ENCODE data around the gene GAS2.

Gene GAS2

DNA sequence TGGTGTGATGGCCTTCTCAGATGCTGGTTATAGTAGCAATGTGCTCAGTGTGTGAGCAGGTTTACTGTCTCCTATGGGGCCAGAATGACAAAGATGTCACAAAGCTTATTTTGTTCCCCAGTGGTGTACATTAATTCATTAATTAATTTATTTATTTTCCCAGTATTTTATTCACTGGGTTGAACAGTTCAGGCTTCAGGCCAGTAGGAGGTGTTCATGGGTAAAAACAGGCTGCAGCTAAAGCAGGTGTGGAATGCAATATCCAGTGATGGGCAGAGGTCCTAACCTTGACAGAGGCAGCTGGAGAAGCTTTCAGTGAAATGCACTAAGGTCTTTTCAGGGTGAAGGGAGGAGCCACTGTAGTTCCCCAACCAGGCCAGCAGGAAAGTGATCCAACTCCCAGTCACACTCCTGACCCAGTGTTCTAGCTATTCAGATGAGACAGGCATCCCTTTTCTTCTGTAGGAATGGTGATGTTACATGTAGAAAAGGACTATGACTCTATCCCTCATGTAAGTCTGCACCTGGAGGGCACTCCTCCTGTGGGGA, 33.0 kb upstream of the GAS2 start:
- Histone ChIP-seq H3K27ac (ENCODE audit: low read length) (peak overlapping the region; percentile 80; the same call in 1 of the 2 replicates), H3K4me1 (ENCODE audit: low read length) (peaks cover 37% of the 10 kb centered on the region), H3F3A (ENCODE audit: insufficient read depth, low read length) (peaks cover 30% of the 10 kb centered on the region), H3K4me2 (ENCODE audit: low read depth, low read length) (no peak overlapping the region), H3K9me3 (replicated peaks; ENCODE audit: insufficient read depth, low read length) (no peaks in the 10 kb centered on the region), H3K9ac (ENCODE audit: low read length) (no peak overlapping the region), H3K36me3 (replicated peaks; ENCODE audit: insufficient read depth, low read length) (no peaks in the 10 kb centered on the region), H3K79me2 (ENCODE audit: low read length) (peaks cover 38% of the 10 kb centered on the region), H2AFZ (ENCODE audit: low read length) (no peak overlapping the region), H3K4me3 (ENCODE audit: low read length) (no peak overlapping the region), H4K20me1 (ENCODE audit: insufficient read depth, low read length) (no peaks in the 10 kb centered on the region), H3K9me2 (replicated peaks; ENCODE audit: insufficient read depth, low read length) (no peaks in the 10 kb centered on the region), H3K27me3 (replicated peaks; ENCODE audit: insufficient read depth, low read length) (no peaks in the 10 kb centered on the region)
- TF ChIP-seq, protein P1, sequence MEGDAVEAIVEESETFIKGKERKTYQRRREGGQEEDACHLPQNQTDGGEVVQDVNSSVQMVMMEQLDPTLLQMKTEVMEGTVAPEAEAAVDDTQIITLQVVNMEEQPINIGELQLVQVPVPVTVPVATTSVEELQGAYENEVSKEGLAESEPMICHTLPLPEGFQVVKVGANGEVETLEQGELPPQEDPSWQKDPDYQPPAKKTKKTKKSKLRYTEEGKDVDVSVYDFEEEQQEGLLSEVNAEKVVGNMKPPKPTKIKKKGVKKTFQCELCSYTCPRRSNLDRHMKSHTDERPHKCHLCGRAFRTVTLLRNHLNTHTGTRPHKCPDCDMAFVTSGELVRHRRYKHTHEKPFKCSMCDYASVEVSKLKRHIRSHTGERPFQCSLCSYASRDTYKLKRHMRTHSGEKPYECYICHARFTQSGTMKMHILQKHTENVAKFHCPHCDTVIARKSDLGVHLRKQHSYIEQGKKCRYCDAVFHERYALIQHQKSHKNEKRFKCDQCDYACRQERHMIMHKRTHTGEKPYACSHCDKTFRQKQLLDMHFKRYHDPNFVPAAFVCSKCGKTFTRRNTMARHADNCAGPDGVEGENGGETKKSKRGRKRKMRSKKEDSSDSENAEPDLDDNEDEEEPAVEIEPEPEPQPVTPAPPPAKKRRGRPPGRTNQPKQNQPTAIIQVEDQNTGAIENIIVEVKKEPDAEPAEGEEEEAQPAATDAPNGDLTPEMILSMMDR (IDR thresholded peaks at IDR 0.05; ENCODE audit: low read length), result peak; percentile 35; the same call in 1 of the 2 replicates
- TF ChIP-seq EZH2phosphoT487 (IDR thresholded peaks at IDR 0.05; ENCODE audit: low read length) (no peak), EZH2 (optimal IDR thresholded peaks at IDR 0.05; ENCODE audit: low read depth, low read length) (no peak)
- no peak for DNase-seq

DNA sequence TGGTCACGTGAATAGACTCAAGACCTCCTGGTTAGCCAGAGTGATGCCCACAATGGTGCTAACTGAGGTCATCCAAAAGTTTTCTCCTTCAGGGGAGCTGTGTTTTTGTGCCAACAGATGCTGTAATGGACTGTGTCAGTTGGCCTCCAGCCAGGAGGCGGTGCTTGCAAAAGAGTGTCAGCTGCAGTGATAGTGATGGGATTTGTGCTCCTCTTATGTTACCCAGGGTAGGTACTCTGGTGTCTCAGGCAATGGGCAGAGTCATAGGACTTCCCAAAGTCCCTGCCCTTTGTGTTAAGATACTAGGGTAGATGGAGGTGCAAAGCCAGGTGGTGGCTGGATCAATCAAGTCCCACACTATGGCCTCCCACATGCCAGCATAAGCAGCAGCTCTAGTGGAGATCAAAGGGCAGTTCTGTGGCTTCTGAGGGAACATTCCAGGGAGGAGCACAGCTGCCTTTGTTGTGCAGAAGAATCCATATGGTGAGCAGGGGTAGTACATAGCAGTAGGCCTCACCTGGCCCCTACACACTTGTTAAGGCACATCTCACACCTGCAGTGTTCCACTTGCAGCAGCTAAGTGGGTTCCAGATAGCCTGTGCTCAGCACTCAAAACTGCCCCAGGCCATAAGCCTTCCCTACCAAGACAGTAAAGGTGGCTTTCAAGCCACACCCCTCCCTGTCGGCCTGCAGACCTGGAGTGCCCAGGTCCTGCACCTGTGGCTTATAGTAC, 31.3 kb upstream of the GAS2 start:
- TF ChIP-seq EZH2phosphoT487 (IDR thresholded peaks at IDR 0.05; ENCODE audit: low read length) (no peak), EZH2 (optimal IDR thresholded peaks at IDR 0.05; ENCODE audit: low read depth, low read length) (no peak)
- TF ChIP-seq, protein P1 (IDR thresholded peaks at IDR 0.05; ENCODE audit: low read length), result no peak
- DNase-seq, result peak; percentile 90
- H2AFZ ChIP-seq (ENCODE audit: low read length), result peak overlapping the region; percentile 22; the same call in 1 of the 2 replicates

DNA sequence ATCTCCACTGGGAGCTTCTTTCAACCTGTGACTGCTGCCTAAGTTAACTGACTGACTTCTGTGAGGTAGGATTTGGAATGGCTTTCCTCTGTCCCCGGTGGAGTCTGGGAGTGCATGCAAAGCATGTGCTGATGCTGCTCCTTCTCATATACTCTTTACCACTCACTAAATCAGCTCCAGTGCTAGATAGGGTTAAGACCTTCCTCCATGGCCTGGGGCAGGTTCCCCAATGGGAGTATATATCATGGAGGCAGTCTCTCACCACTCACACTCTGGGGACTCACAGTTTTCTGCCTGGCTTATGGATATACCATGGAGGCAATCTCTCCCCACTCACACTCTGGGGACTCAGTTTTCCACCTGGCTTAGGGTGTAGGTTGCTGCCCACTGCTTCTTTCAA, 30.7 kb upstream of the GAS2 start:
- no peaks in the 10 kb centered on the region for H3K9me3 ChIP-seq (replicated peaks; ENCODE audit: insufficient read depth, low read length)
- H3K27me3 ChIP-seq (replicated peaks; ENCODE audit: insufficient read depth, low read length), result no peaks in the 10 kb centered on the region
- no peaks in the 10 kb centered on the region for H4K20me1 ChIP-seq (ENCODE audit: insufficient read depth, low read length)
- peak overlapping the region; percentile 38; the same call in 1 of the 2 replicates for H3K9ac ChIP-seq (ENCODE audit: low read length)
- H3K9me2 ChIP-seq (replicated peaks; ENCODE audit: insufficient read depth, low read length), result no peaks in the 10 kb centered on the region
- TF ChIP-seq EZH2 (optimal IDR thresholded peaks at IDR 0.05; ENCODE audit: low read depth, low read length) (no peak), EZH2phosphoT487 (IDR thresholded peaks at IDR 0.05; ENCODE audit: low read length) (no peak)
- TF ChIP-seq, protein P1 (IDR thresholded peaks at IDR 0.05; ENCODE audit: low read length), result no peak
- peak overlapping the region; percentile 80 for H3K27ac ChIP-seq (ENCODE audit: low read length)
- peak overlapping the region; percentile 22 for H2AFZ ChIP-seq (ENCODE audit: low read length)
- no peaks in the 10 kb centered on the region for H3K36me3 ChIP-seq (replicated peaks; ENCODE audit: insufficient read depth, low read length)
- peaks cover 30% of the 10 kb centered on the region for H3F3A ChIP-seq (ENCODE audit: insufficient read depth, low read length)
- peak overlapping the region; percentile 45 for H3K4me2 ChIP-seq (ENCODE audit: low read depth, low read length)
- H3K79me2 ChIP-seq (ENCODE audit: low read length), result peaks cover 35% of the 10 kb centered on the region
- DNase-seq, result no peak
- peak overlapping the region; percentile 34 for H3K4me3 ChIP-seq (ENCODE audit: low read length)
- peaks cover 37% of the 10 kb centered on the region for H3K4me1 ChIP-seq (ENCODE audit: low read length)

More for the DNA sequence above, 31.3 kb upstream of the GAS2 start:
- Histone ChIP-seq H3K4me2 (ENCODE audit: low read depth, low read length) (peak overlapping the region; percentile 45), H3K27me3 (replicated peaks; ENCODE audit: insufficient read depth, low read length) (no peaks in the 10 kb centered on the region), H3K36me3 (replicated peaks; ENCODE audit: insufficient read depth, low read length) (no peaks in the 10 kb centered on the region), H3F3A (ENCODE audit: insufficient read depth, low read length) (peaks cover 30% of the 10 kb centered on the region), H4K20me1 (ENCODE audit: insufficient read depth, low read length) (no peaks in the 10 kb centered on the region), H3K9me3 (replicated peaks; ENCODE audit: insufficient read depth, low read length) (no peaks in the 10 kb centered on the region), H3K27ac (ENCODE audit: low read length) (peak overlapping the region; percentile 80), H3K79me2 (ENCODE audit: low read length) (peaks cover 35% of the 10 kb centered on the region), H3K9me2 (replicated peaks; ENCODE audit: insufficient read depth, low read length) (no peaks in the 10 kb centered on the region), H3K9ac (ENCODE audit: low read length) (peak overlapping the region; percentile 38; the same call in 1 of the 2 replicates), H3K4me3 (ENCODE audit: low read length) (peak overlapping the region; percentile 34; the same call in 1 of the 2 replicates), H3K4me1 (ENCODE audit: low read length) (peaks cover 37% of the 10 kb centered on the region)
